Stimulated activated CD4-positive, alpha-beta T cell treated with anti-CD3 and anti-CD28 coated beads, Interleukin-12 subunit alpha, Interleukin-12 subunit beta, amount 100 ng/mL, for 48 hours (primary cell): ENCODE measurements around the gene ABO.
"Not testable (repeated sequence)": the region's sequence is repeated elsewhere in the genome, so short reads cannot be mapped to it uniquely, and the experiment has no call there.

Source experiments
- DNase-seq, 3 donors: peaks; one replicate each; pipeline ENCODE4 v3.0.0-alpha.2; 2020; ENCODE audit warnings: low read depth in 2 of 3, low spot score in 1 of 3

ABO gene

GRCh38 chr9:133205996-133206931 is 68.7 kb downstream of the ABO start:
- no peak for DNase-seq

DNA sequence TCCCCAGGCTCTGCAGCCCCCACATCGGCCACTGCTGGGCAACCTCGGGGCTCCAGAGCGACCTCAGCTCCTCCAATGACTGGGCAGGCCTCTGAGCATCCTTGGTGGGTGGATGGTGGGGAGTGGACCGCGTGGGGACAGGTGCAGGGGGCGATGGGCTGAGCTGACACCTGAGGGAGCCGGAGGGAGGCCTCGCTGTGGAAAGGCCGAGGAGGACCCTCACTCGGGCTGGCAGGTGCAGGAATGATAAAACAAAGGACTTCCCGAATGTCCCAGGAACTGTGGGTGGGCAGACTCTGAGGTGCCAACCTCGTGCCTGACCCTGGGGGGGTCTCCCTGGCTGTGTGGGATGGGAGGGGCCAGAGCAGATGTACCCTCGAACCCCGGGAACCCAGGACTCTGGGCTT is 69.5 kb downstream of the ABO start:
- not testable (repeated sequence) for DNase-seq
